IMR-90 (cell line): Measurements from ENCODE around the gene KRT82. TPM values are rescaled to one million over a fixed set of nuclear protein-coding genes. Genes with fewer than 3 reads are reported as not detected.

Experiments
- ATAC-seq: fragments of 200-7000 bp; cut with Tn5 transposase; 2 replicates; pipeline ENCODE4 v1.9.1; 2020; ENCODE audit warnings: low read depth, mild to moderate bottlenecking, moderate library complexity
- BruUV-seq: library from RNA; stranded (reverse); fragments of 400-500 nt; replicated peaks from 2 replicates; lab custom pipeline; 2021; lab: Mats Ljungman, UMichigan
- CTCF ChIA-PET: fragments of 300-600 bp; formaldehyde crosslinking; extraction: SDS; loops from one replicate; lab custom pipeline; 2021; ENCODE audit warnings: antibody characterized with exemption; lab: Yijun Ruan, JAX
- POLR2A ChIA-PET: fragments of 300-600 bp; sonication (Branson Sonifier 250); formaldehyde crosslinking; loops from one replicate; lab custom pipeline; 2022; ENCODE audit warnings: antibody characterized with exemption; ENCODE audit not compliant: unreplicated experiment; lab: Charles Lee
- DNase-seq: peaks from one replicate; pipeline ENCODE4 v3.0.0; 2013
- H2AFZ ChIP-seq: replicated peaks from 2 replicates; pipeline ENCODE3; 2013; ENCODE audit warnings: low read length, mild to moderate bottlenecking; ENCODE audit not compliant: poor library complexity
- H2AK5ac ChIP-seq: 2 replicates; pipeline ENCODE4 v1.6.1; 2013; ENCODE audit warnings: low read depth, low read length, inconsistent platforms
- H2AK9ac ChIP-seq: replicated peaks from 2 replicates; pipeline ENCODE3; 2013; ENCODE audit warnings: mild to moderate bottlenecking, low read depth, low read length, moderate library complexity; ENCODE audit not compliant: poor library complexity
- H2BK120ac ChIP-seq: 2 replicates; pipeline ENCODE4 v1.6.1; 2013; ENCODE audit warnings: low read depth, low read length, inconsistent platforms
- H2BK15ac ChIP-seq: 3 replicates; pipeline ENCODE4 v1.6.1; 2013; ENCODE audit warnings: low read depth, low read length, inconsistent platforms
- H2BK20ac ChIP-seq: 2 replicates; pipeline ENCODE4 v1.6.1; 2013; ENCODE audit warnings: low read depth, mild to moderate bottlenecking, inconsistent platforms, low read length, moderate library complexity
- H2BK5ac ChIP-seq: 2 replicates; pipeline ENCODE4 v1.6.1; 2013; ENCODE audit warnings: mild to moderate bottlenecking, low read depth, low read length, inconsistent platforms; ENCODE audit not compliant: poor library complexity, severe bottlenecking
- H3K14ac ChIP-seq: replicated peaks from 2 replicates; pipeline ENCODE4 v1.6.1; 2013; ENCODE audit warnings: low read depth, low read length, inconsistent platforms
- H3K18ac ChIP-seq: 2 replicates; pipeline ENCODE4 v1.6.1; 2013; ENCODE audit warnings: low read depth, low read length, control low read depth
- H3K23ac ChIP-seq: 2 replicates; pipeline ENCODE4 v1.6.1; 2013; ENCODE audit warnings: low read depth, low read length, inconsistent platforms
- H3K27ac ChIP-seq: 2 replicates; pipeline ENCODE4 v1.5.1; 2013; ENCODE audit warnings: mild to moderate bottlenecking, control low read depth, low read length; ENCODE audit not compliant: insufficient read depth
- H3K27me3 ChIP-seq: 2 replicates; pipeline ENCODE4 v1.6.1; 2013; ENCODE audit warnings: low read length; ENCODE audit not compliant: control insufficient read depth, insufficient read depth
- H3K36me3 ChIP-seq: 2 replicates; pipeline ENCODE4 v1.6.1; 2013; ENCODE audit warnings: low read length, mixed read lengths; ENCODE audit not compliant: control insufficient read depth, insufficient read depth
- H3K4ac ChIP-seq: 2 replicates; pipeline ENCODE4 v1.6.1; 2013; ENCODE audit warnings: low read depth, low read length, inconsistent platforms
- H3K4me1 ChIP-seq: 2 replicates; pipeline ENCODE4 v1.6.1; 2013; ENCODE audit warnings: low read length, mixed read lengths; ENCODE audit not compliant: control insufficient read depth, insufficient read depth
- H3K4me2 ChIP-seq: 2 replicates; pipeline ENCODE4 v1.6.1; 2013; ENCODE audit warnings: low read depth, mild to moderate bottlenecking, control low read depth, low read length, moderate library complexity
- H3K4me3 ChIP-seq: 2 replicates; pipeline ENCODE4 v1.5.1; 2013; ENCODE audit warnings: low read depth, mild to moderate bottlenecking, control low read depth, low read length, moderate library complexity; ENCODE audit not compliant: insufficient read depth
- H3K56ac ChIP-seq: 2 replicates; pipeline ENCODE4 v1.6.1; 2013; ENCODE audit warnings: low read length, inconsistent platforms; ENCODE audit not compliant: insufficient read depth; ENCODE audit errors: extremely low read depth
- H3K79me1 ChIP-seq, 2 experiments: 2 replicates each; pipeline ENCODE4 v1.6.1; 2013; ENCODE audit warnings: low read length in 2 of 2, inconsistent platforms in 1 of 2, low read depth in 1 of 2
- H3K9ac ChIP-seq: 2 replicates; pipeline ENCODE4 v1.6.1; 2013; ENCODE audit warnings: low read depth, low read length, control low read depth
- H3K9me1 ChIP-seq: 2 replicates; pipeline ENCODE4 v1.6.1; 2013; ENCODE audit warnings: low read length, inconsistent platforms; ENCODE audit not compliant: insufficient read depth
- H3K9me3 ChIP-seq: 2 replicates; pipeline ENCODE4 v1.6.1; 2013; ENCODE audit warnings: low read length; ENCODE audit not compliant: control insufficient read depth, insufficient read depth
- H4K20me1 ChIP-seq: 2 replicates; pipeline ENCODE4 v1.6.1; 2013; ENCODE audit warnings: low read length, inconsistent platforms; ENCODE audit not compliant: insufficient read depth
- H4K5ac ChIP-seq: 2 replicates; pipeline ENCODE4 v1.6.1; 2013; ENCODE audit warnings: mild to moderate bottlenecking, low read depth, low read length, control low read depth
- H4K8ac ChIP-seq, 2 experiments: 2 replicates each; pipeline ENCODE4 v1.6.1; 2013; ENCODE audit warnings: low read depth in 2 of 2, low read length in 2 of 2, control low read depth in 1 of 2, inconsistent platforms in 1 of 2
- H4K91ac ChIP-seq: 2 replicates; pipeline ENCODE4 v1.6.1; 2013; ENCODE audit warnings: low read depth, low read length, inconsistent platforms; ENCODE audit not compliant: insufficient read depth
- RAD21 ChIP-seq: IDR thresholded peaks from 2 replicates; pipeline ENCODE4 v1.6.1; 2012; ENCODE audit warnings: low read length, improper control_type of control experiment
- WGBS, 2 experiments: methylation state at CpG; one replicate each; pipeline versions ENCODE4 v1.1.5 to v1.1.7; 2013; ENCODE audit warnings: missing lambda C conversion rate in 2 of 2; ENCODE audit not compliant: insufficient read length in 1 of 2; ENCODE audit errors: extremely low coverage in 2 of 2; 5-methylcytosine and 5-hydroxymethylcytosine counted together
- dilution Hi-C: fragments of 300-500 bp; cut with HindIII; formaldehyde crosslinking; loops from one replicate; pipeline ENCODE4 v1.14.3; 2018; ENCODE audit warnings: low sequenced_read_pairs; ENCODE audit not compliant: unreplicated experiment
- in situ Hi-C: fragments of 300-500 bp; cut with MboI; formaldehyde crosslinking; loops from 3 replicates; pipeline ENCODE4 v1.14.3; 2019; ENCODE audit warnings: low sequenced_read_pairs, inconsistent platforms, mixed read lengths
- intact Hi-C: fragments of 100-400 bp; cut with micrococcal nuclease; formaldehyde crosslinking; loops from 2 replicates; pipeline ENCODE4 v1.10.0; 2022
- polyA plus RNA-seq, 3 experiments: library from polyadenylated mRNA; depleted of rRNA; stranded (reverse); fragments of >200 nt; gene quantifications; 2 replicates each; pipeline ENCODE4 v1.2.3, GENCODE V29; 2012; ENCODE audit warnings: low replicate concordance in 1 of 3
- total RNA-seq: library from RNA; depleted of rRNA; stranded (reverse); fragments of >200 nt; gene quantifications from 2 replicates; pipeline ENCODE4 v1.2.3, GENCODE V29; 2012
- TF ChIP-seq, protein P1 (sequence below): conservative IDR thresholded peaks from 2 replicates; pipeline ENCODE4 v1.5.1; 2012; ENCODE audit warnings: mild to moderate bottlenecking, low read depth, low read length, improper control_type of control experiment

The KRT82 gene
- total and polyA plus RNA-seq, 2 of the 4 experiments (the other 2 are of a cell fraction), result not detected

DNA sequence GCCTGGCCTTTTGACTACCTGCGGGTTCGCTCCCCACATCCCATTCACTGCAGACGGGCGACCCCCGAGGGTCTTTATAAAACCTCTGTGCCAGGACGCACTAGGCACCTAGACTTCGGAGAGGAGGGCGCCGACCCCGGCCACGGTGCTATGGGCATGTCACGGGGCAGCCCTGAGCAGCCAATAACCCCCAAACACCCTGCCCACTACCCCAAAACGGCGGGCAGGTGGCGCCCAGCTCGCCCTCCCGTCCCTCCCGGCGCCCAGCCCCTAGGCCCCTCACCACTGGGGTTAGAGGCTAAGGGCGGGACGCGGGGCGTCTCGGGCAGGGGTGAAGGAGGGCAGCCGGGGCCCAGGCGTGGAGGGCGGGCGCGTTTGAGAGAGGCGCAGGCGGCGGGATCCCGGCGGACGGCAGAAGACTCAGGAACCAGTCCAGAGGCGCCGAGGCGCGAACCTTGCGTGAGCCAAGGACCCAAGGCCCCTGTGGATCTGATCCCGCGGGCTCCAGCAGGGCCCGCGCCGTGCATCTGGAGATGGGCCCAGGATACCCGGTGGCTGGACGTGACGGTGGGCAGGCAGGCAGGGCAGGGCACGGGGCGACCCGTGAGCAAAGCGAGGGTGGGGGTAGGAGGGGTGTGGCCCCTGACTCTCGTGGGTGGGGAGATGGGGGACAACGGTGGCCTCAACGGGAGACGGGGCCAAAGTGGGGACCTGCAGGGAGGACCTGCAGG, 49.9 kb downstream of the KRT82 start:
- POLR2A ChIA-PET, result no interaction called here
- Histone ChIP-seq H3K14ac (no peak overlapping the region), H3K23ac (no peak overlapping the region), H3K9ac (no peak overlapping the region), H2BK15ac (no peak overlapping the region), H2BK20ac (no peak overlapping the region), H2AK5ac (no peak overlapping the region), H3K4me1 (no peaks in the 10 kb centered on the region), H3K9me3 (no peaks in the 10 kb centered on the region), H3K4me2 (no peak overlapping the region), H2BK120ac (no peak overlapping the region), H3K9me1 (no peaks in the 10 kb centered on the region), H4K91ac (no peak overlapping the region), H2BK5ac (no peak overlapping the region), H3K27me3 (peaks cover 50% of the 10 kb centered on the region), H3K36me3 (no peaks in the 10 kb centered on the region), H2AFZ (no peak overlapping the region), H3K18ac (no peak overlapping the region), H3K79me1 (no peaks in the 10 kb centered on the region), H3K4me3 (no peak overlapping the region), H3K27ac (no peak overlapping the region), H3K4ac (no peak overlapping the region), H3K56ac (no peak overlapping the region), H2AK9ac (no peak overlapping the region), H4K20me1 (no peaks in the 10 kb centered on the region), H4K5ac (no peak overlapping the region), H4K8ac (no peak overlapping the region)
- in situ Hi-C loops (no loop called here), dilution Hi-C loops (no loop called here), intact Hi-C loops (no loop called here)
- TF ChIP-seq, protein P1, sequence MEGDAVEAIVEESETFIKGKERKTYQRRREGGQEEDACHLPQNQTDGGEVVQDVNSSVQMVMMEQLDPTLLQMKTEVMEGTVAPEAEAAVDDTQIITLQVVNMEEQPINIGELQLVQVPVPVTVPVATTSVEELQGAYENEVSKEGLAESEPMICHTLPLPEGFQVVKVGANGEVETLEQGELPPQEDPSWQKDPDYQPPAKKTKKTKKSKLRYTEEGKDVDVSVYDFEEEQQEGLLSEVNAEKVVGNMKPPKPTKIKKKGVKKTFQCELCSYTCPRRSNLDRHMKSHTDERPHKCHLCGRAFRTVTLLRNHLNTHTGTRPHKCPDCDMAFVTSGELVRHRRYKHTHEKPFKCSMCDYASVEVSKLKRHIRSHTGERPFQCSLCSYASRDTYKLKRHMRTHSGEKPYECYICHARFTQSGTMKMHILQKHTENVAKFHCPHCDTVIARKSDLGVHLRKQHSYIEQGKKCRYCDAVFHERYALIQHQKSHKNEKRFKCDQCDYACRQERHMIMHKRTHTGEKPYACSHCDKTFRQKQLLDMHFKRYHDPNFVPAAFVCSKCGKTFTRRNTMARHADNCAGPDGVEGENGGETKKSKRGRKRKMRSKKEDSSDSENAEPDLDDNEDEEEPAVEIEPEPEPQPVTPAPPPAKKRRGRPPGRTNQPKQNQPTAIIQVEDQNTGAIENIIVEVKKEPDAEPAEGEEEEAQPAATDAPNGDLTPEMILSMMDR, result no peak
- TF ChIP-seq RAD21, result no peak
- CTCF ChIA-PET, result no interaction called here
- BruUV-seq, result no TSS peak
- DNase-seq (no peak), ATAC-seq (no peak)
- WGBS, 2 experiments, result 93% methylated on average over 8 of the region's 56 CpGs; no CpG with 5 or more reads in 1 of the 2 experiments
